GM23338 (cell line): ENCODE results near the gene UGT1A7. TPM values are rescaled to one million over a fixed set of nuclear protein-coding genes. Genes with fewer than 3 reads are reported as not detected.

Experiments
- ATAC-seq: fragments of 200-7000 bp; cut with Tn5 transposase; 3 replicates; pipeline ENCODE4 v1.9.1; 2020
- DNase-seq: peaks from one replicate; pipeline ENCODE4 v3.0.0-alpha.2; 2015; ENCODE audit warnings: low spot score
- H2AFZ ChIP-seq: fragments of 200-600 bp; sonication (generic); 2 replicates; pipeline ENCODE4 v1.8.0; 2016; ENCODE audit warnings: antibody characterized with exemption, mild to moderate bottlenecking, moderate library complexity
- H3F3A ChIP-seq: fragments of 200-600 bp; sonication (generic); replicated peaks from 2 replicates; pipeline ENCODE4 v1.8.0; 2017; ENCODE audit warnings: antibody characterized with exemption, mixed run types, low read depth
- H3K27ac ChIP-seq: fragments of 200-600 bp; sonication (generic); 2 replicates; pipeline ENCODE4 v1.6.1; 2016; ENCODE audit warnings: low read depth
- H3K27me3 ChIP-seq: fragments of 200-600 bp; sonication (generic); 2 replicates; pipeline ENCODE4 v1.8.0; 2016; ENCODE audit warnings: mild to moderate bottlenecking, mixed run types, moderate library complexity; ENCODE audit not compliant: insufficient read depth
- H3K36me3 ChIP-seq: fragments of 200-600 bp; sonication (generic); 2 replicates; pipeline ENCODE4 v1.8.0; 2016; ENCODE audit warnings: mild to moderate bottlenecking; ENCODE audit not compliant: insufficient read depth
- H3K4me1 ChIP-seq: fragments of 200-600 bp; sonication (generic); 2 replicates; pipeline ENCODE4 v1.8.0; 2016; ENCODE audit warnings: mild to moderate bottlenecking, moderate library complexity; ENCODE audit not compliant: insufficient read depth
- H3K4me2 ChIP-seq: fragments of 200-600 bp; sonication (generic); 2 replicates; pipeline ENCODE4 v1.7.1; 2017; ENCODE audit warnings: mixed run types
- H3K4me3 ChIP-seq: fragments of 200-600 bp; sonication (generic); 2 replicates; pipeline ENCODE4 v1.6.1; 2016; ENCODE audit warnings: mixed run types
- H3K79me2 ChIP-seq: fragments of 200-600 bp; sonication (generic); replicated peaks from 2 replicates; pipeline ENCODE4 v1.8.0; 2017; ENCODE audit warnings: mild to moderate bottlenecking; ENCODE audit not compliant: insufficient read depth
- H3K9me2 ChIP-seq: fragments of 200-600 bp; sonication (generic); 2 replicates; pipeline ENCODE4 v1.8.0; 2017; ENCODE audit not compliant: insufficient read depth
- H4K20me1 ChIP-seq: fragments of 200-600 bp; sonication (generic); replicated peaks from 2 replicates; pipeline ENCODE4 v1.8.0; 2017; ENCODE audit warnings: mild to moderate bottlenecking; ENCODE audit not compliant: insufficient read depth
- H3K27ac Mint-ChIP-seq: 2 replicates; pipeline ENCODE4 v1.8.0; 2020; ENCODE audit warnings: inconsistent platforms, mild to moderate bottlenecking, moderate library complexity, mixed read lengths
- H3K27me3 Mint-ChIP-seq: 3 replicates; pipeline ENCODE4 v1.8.0; 2022; ENCODE audit warnings: low read depth, mild to moderate bottlenecking, moderate library complexity, mixed read lengths, inconsistent platforms; ENCODE audit not compliant: insufficient read depth, poor library complexity
- H3K36me3 Mint-ChIP-seq: 3 replicates; pipeline ENCODE4 v1.8.0; 2021; ENCODE audit warnings: low read depth, mild to moderate bottlenecking, inconsistent platforms, moderate library complexity, mixed read lengths
- H3K4me1 Mint-ChIP-seq: 3 replicates; pipeline ENCODE4 v1.8.0; 2020; ENCODE audit warnings: mild to moderate bottlenecking, inconsistent platforms, mixed read lengths
- H3K4me3 Mint-ChIP-seq: 3 replicates; pipeline ENCODE4 v1.8.0; 2021; ENCODE audit warnings: moderate library complexity, mild to moderate bottlenecking, inconsistent platforms, mixed read lengths
- H3K9me3 Mint-ChIP-seq: 3 replicates; pipeline ENCODE4 v1.8.0; 2020; ENCODE audit warnings: moderate library complexity, mild to moderate bottlenecking, inconsistent platforms, mixed read lengths
- CREB1 ChIP-seq: fragments of 250-450 bp; sonication (Bioruptor Pico); IDR thresholded peaks from 2 replicates; pipeline ENCODE4 v1.5.0; 2020; ENCODE audit warnings: low read depth, mild to moderate bottlenecking, moderate library complexity
- CTCF ChIP-seq, 2 experiments: fragments of 200-600 bp in 1 of 2; sonication (generic) in 1 of 2; conservative IDR thresholded peaks; 2 replicates each; pipeline versions ENCODE4 v1.5.1 to v1.6.1; 2016 to 2017; ENCODE audit warnings: antibody characterized with exemption in 2 of 2, low read depth in 2 of 2, mild to moderate bottlenecking in 2 of 2, moderate library complexity in 1 of 2
- EZH2 ChIP-seq: fragments of 200-600 bp; sonication (generic); IDR thresholded peaks from one replicate; pipeline ENCODE4 v1.8.0; 2017; ENCODE audit warnings: antibody characterized with exemption, mild to moderate bottlenecking, low read depth; ENCODE audit not compliant: unreplicated experiment
- JUNB ChIP-seq: IDR thresholded peaks from one replicate; pipeline ENCODE4 v1.6.1; 2016; ENCODE audit warnings: antibody characterized with exemption; ENCODE audit not compliant: unreplicated experiment
- POLR2AphosphoS5 ChIP-seq: IDR thresholded peaks from 2 replicates; pipeline ENCODE4 v1.6.1; 2016; ENCODE audit warnings: antibody characterized with exemption, low read depth
- STAT1 ChIP-seq: IDR thresholded peaks from one replicate; pipeline ENCODE4 v1.6.1; 2016; ENCODE audit warnings: antibody characterized with exemption; ENCODE audit not compliant: unreplicated experiment
- ZNF114 ChIP-seq: fragments of 250-450 bp; sonication (Bioruptor Pico); IDR thresholded peaks from 2 replicates; pipeline ENCODE4 v1.5.0; 2020; ENCODE audit warnings: mild to moderate bottlenecking, moderate library complexity
- ZNF331 ChIP-seq: fragments of 250-450 bp; sonication (Bioruptor Pico); IDR thresholded peaks from 2 replicates; pipeline ENCODE4 v1.5.0; 2020; ENCODE audit warnings: low read depth, mild to moderate bottlenecking, moderate library complexity
- ZNF462 ChIP-seq: fragments of 250-450 bp; sonication (Bioruptor Pico); IDR thresholded peaks from 2 replicates; pipeline ENCODE4 v1.5.0; 2020; ENCODE audit warnings: mild to moderate bottlenecking, moderate library complexity
- polyA plus RNA-seq: library from polyadenylated mRNA; unstranded; fragments of >200 nt; fragmentation: Nextera tagmentation; extraction: Ambion mirVana; gene quantifications from 2 replicates; pipeline ENCODE4 v1.2.1, GENCODE V29; 2016
- total RNA-seq: library from RNA; depleted of rRNA; stranded (reverse); fragments of >200 nt; shearing (Covaris generic); gene quantifications from 2 replicates; pipeline ENCODE4 v1.2.3, GENCODE V29; 2014

Gene UGT1A7
- total and polyA plus RNA-seq, 2 experiments from 2014 or later = not detected

GRCh38 chr2:233761040-233761769 lies 79.5 kb downstream of the UGT1A7 start (continued):
- TF ChIP-seq ZNF462 (CRISPR knock-in tag) (no peak), CREB1 (no peak), ZNF114 (CRISPR knock-in tag) (no peak)

- Mint-ChIP-seq H3K27me3 (no peaks in the 10 kb centered on the region), H3K36me3 (no peaks in the 10 kb centered on the region; the same call in 2 of the 3 replicates), H3K27ac (no peak overlapping the region), H3K9me3 (peaks cover 1% of the 10 kb centered on the region; the same call in 2 of the 3 replicates), H3K4me1 (peaks cover 9% of the 10 kb centered on the region), H3K4me3 (no peak overlapping the region)
- no peaks in the 10 kb centered on the region; the same call in 1 of the 2 replicates for H3K9me2 ChIP-seq
- ATAC-seq = no peak
- no peaks in the 10 kb centered on the region for H3K4me1 ChIP-seq
- H3K27me3 ChIP-seq = no peaks in the 10 kb centered on the region
- H3F3A ChIP-seq = no peaks in the 10 kb centered on the region
- H2AFZ ChIP-seq = no peak overlapping the region
- no peaks in the 10 kb centered on the region for H3K79me2 ChIP-seq
- H3K36me3 ChIP-seq = no peaks in the 10 kb centered on the region
- no peaks in the 10 kb centered on the region for H4K20me1 ChIP-seq
- H3K27ac ChIP-seq = no peak overlapping the region
- no peak for DNase-seq
- H3K4me3 ChIP-seq = no peak overlapping the region
- no peak overlapping the region for H3K4me2 ChIP-seq
- TF ChIP-seq POLR2AphosphoS5 (no peak), JUNB (no peak), ZNF114 (CRISPR knock-in tag) (no peak), ZNF331 (no peak), STAT1 (no peak), EZH2 (no peak), CREB1 (no peak), CTCF (conservative IDR thresholded peaks at IDR 0.05; ENCODE audit: low read depth in 2 of 2) (no peak)
Observed at GRCh38 chr2:233764264-233764663, 82.6 kb downstream of the UGT1A7 start.
